MM.1S (cell line): Measurements from ENCODE around the gene CCDC27.

Experiments
- EZH2 ChIP-seq: fragments of 300-600 bp; sonication (generic); optimal IDR thresholded peaks from 2 replicates; pipeline ENCODE3; 2017; ENCODE audit warnings: low read depth, mild to moderate bottlenecking, antibody characterized with exemption, low read length, mixed read lengths
- TF ChIP-seq, protein P1 (sequence below): fragments of 300-600 bp; sonication (generic); IDR thresholded peaks from 2 replicates; pipeline ENCODE4 v1.5.1; 2016; ENCODE audit warnings: antibody characterized with exemption, low read length, mixed read lengths

GRCh38 chr1:3722846-3723245, 29.4 kb upstream of the CCDC27 start:
- no peak for TF ChIP-seq EZH2
- TF ChIP-seq, protein P1, sequence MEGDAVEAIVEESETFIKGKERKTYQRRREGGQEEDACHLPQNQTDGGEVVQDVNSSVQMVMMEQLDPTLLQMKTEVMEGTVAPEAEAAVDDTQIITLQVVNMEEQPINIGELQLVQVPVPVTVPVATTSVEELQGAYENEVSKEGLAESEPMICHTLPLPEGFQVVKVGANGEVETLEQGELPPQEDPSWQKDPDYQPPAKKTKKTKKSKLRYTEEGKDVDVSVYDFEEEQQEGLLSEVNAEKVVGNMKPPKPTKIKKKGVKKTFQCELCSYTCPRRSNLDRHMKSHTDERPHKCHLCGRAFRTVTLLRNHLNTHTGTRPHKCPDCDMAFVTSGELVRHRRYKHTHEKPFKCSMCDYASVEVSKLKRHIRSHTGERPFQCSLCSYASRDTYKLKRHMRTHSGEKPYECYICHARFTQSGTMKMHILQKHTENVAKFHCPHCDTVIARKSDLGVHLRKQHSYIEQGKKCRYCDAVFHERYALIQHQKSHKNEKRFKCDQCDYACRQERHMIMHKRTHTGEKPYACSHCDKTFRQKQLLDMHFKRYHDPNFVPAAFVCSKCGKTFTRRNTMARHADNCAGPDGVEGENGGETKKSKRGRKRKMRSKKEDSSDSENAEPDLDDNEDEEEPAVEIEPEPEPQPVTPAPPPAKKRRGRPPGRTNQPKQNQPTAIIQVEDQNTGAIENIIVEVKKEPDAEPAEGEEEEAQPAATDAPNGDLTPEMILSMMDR: no peak
